ENCODE measurements around the gene CIPC. TPM values are rescaled to one million over a fixed set of nuclear protein-coding genes. Genes with fewer than 3 reads are reported as not detected.

Gene CIPC
- total and polyA plus RNA-seq, 9 of the 15 experiments (the other 6 are each of a cell fraction or from before 2014, with no cell fraction given): 5.0 to 16.9 (median 10.7) TPM

- FAIRE-seq: no peak
- 0% methylated on average over 4 of the region's 4 CpGs for WGBS (ENCODE audit: insufficient coverage, low coverage, missing lambda C conversion rate)
- POLR2A ChIA-PET: interaction anchor here (1.9 to 2.6 kb wide), 2 partner anchors 9 to 12 kb away, joined by 8 to 11 read pairs; partner anchors contain the start of gene CIPC
Observed at GRCh38 chr14:77085538-77085937, 12.5 kb upstream of the CIPC start.

More at GRCh38 chr14:77085538-77085937, 12.5 kb upstream of the CIPC start:
- H3K9me1 ChIP-seq (ENCODE audit: control insufficient read depth, insufficient read depth, low read length): no peaks in the 10 kb centered on the region
- DNase-seq (ENCODE audit: extremely low read depth in 1 of 4, low spot score in 3 of 4): no peak
- H3K4me1 ChIP-seq (replicated peaks in 1 of 2; ENCODE audit: control insufficient read depth in 2 of 2, insufficient read depth in 2 of 2, low read length in 2 of 2): peaks cover 0 to 13% of the 10 kb centered on the region in 2 experiments; a peak in 3 of 5 replicates
- H3K9ac ChIP-seq (ENCODE audit: insufficient read depth in 1 of 2, low read depth in 2 of 2, low read length in 2 of 2): no peak overlapping the region
- CTCF ChIA-PET (ENCODE audit: low intra/inter-chr PET ratio): no interaction called here
- intact Hi-C loops (cut with micrococcal nuclease) (no loop called here), in situ Hi-C loops (cut with MboI) (no loop called here)
- no peaks in the 10 kb centered on the region for H3K9me3 ChIP-seq (replicated peaks; ENCODE audit: control insufficient read depth, insufficient read depth, low read depth, low read length)
- no peaks in the 10 kb centered on the region for H3K79me2 ChIP-seq (ENCODE audit: control insufficient read depth, insufficient read depth, low read length)
- TF ChIP-seq POLR2H (tag; IDR thresholded peaks at IDR 0.05; ENCODE audit: low read depth) (no peak), ZNF518B (CRISPR knock-in tag; IDR thresholded peaks at IDR 0.05) (no peak), ZSCAN32 (CRISPR knock-in tag; IDR thresholded peaks at IDR 0.05) (no peak), NCOR1 (IDR thresholded peaks at IDR 0.05) (no peak)
- H3K4me2 ChIP-seq (ENCODE audit: insufficient read depth, low read length): no peak overlapping the region
- H3K4me3 ChIP-seq: no peak overlapping the region
- no peaks in the 10 kb centered on the region for H3K36me3 ChIP-seq (ENCODE audit: control insufficient read depth, insufficient read depth, low read length)
- no peak for ATAC-seq
- no TSS peak for BruUV-seq (replicated peaks)
- peaks cover 7 to 10% of the 10 kb centered on the region in 2 experiments; a peak in 3 of 5 replicates for H3K27me3 ChIP-seq (ENCODE audit: control insufficient read depth in 2 of 2, insufficient read depth in 2 of 2, low read length in 2 of 2)
- no peak overlapping the region for H2AFZ ChIP-seq (ENCODE audit: low read depth, low read length)
- H4K20me1 ChIP-seq (replicated peaks; ENCODE audit: control insufficient read depth, insufficient read depth, low read length): no peaks in the 10 kb centered on the region
- no peak overlapping the region for H3K27ac ChIP-seq (ENCODE audit: extremely low read depth, low read depth, low read length)
